NCI-H1694 (cell line): ENCODE results near the gene PPP1R3A.

Experiments used
- DNase-seq: peaks from one replicate; lab custom pipeline; 2025; lab: John Stamatoyannopoulos, UW

PPP1R3A gene

GRCh38 chr7:113878394-113878992 is 40.3 kb downstream of the PPP1R3A start:
- no peak for DNase-seq

GRCh38 chr7:113875224-113875623 is 43.6 kb downstream of the PPP1R3A start:
- DNase-seq: no peak

GRCh38 chr7:113873554-113874151 is 45.2 kb downstream of the PPP1R3A start:
- DNase-seq: no peak

GRCh38 chr7:113872981-113873380 is 45.8 kb downstream of the PPP1R3A start:
- DNase-seq: no peak

GRCh38 chr7:113867325-113867724 is 51.5 kb downstream of the PPP1R3A start:
- no peak for DNase-seq

GRCh38 chr7:113856010-113856409 is 62.8 kb downstream of the PPP1R3A start:
- DNase-seq: no peak

- no peak for DNase-seq
These were observed 77.9 kb downstream of the PPP1R3A start for GRCh38 chr7:113840954-113841353.

- no peak for DNase-seq
These were observed 83.4 kb downstream of the PPP1R3A start for GRCh38 chr7:113835367-113835766.

- DNase-seq: no peak
These were observed 86.5 kb downstream of the PPP1R3A start for GRCh38 chr7:113832196-113832745.

GRCh38 chr7:113831556-113831955 is 87.3 kb downstream of the PPP1R3A start:
- no peak for DNase-seq

GRCh38 chr7:113828581-113828980 is 90.2 kb downstream of the PPP1R3A start:
- no peak for DNase-seq
